Parathyroid adenoma (tissue), 2 donors: ENCODE data around the gene HJURP.

ENCODE experiments used
- H2AFZ ChIP-seq: fragments of 300-600 bp; sonication (generic); one replicate; pipeline ENCODE4 v1.7.0; 2017; ENCODE audit warnings: antibody characterized with exemption, mild to moderate bottlenecking
- H3K27ac ChIP-seq: fragments of 300-600 bp; sonication (generic); one replicate; pipeline ENCODE4 v1.7.0; 2017
- H3K27me3 ChIP-seq: fragments of 300-600 bp; sonication (generic); one replicate; pipeline ENCODE4 v1.7.0; 2017; ENCODE audit warnings: low read length; ENCODE audit not compliant: control insufficient read depth, insufficient read depth
- H3K36me3 ChIP-seq: fragments of 300-600 bp; sonication (generic); one replicate; pipeline ENCODE4 v1.7.0; 2017; ENCODE audit warnings: low read length; ENCODE audit not compliant: control insufficient read depth, insufficient read depth
- H3K4me1 ChIP-seq: fragments of 300-600 bp; sonication (generic); one replicate; pipeline ENCODE4 v1.7.0; 2017; ENCODE audit warnings: control low read depth
- H3K4me2 ChIP-seq: fragments of 300-600 bp; sonication (generic); one replicate; pipeline ENCODE4 v1.7.0; 2017; ENCODE audit warnings: low read length
- H3K4me3 ChIP-seq: fragments of 300-600 bp; sonication (generic); one replicate; pipeline ENCODE4 v1.7.0; 2017; ENCODE audit warnings: low read depth, low read length
- H3K79me2 ChIP-seq: fragments of 300-600 bp; sonication (generic); one replicate; pipeline ENCODE4 v1.7.0; 2017; ENCODE audit warnings: control low read depth
- H3K9ac ChIP-seq: fragments of 300-600 bp; sonication (generic); one replicate; pipeline ENCODE4 v1.7.0; 2017; ENCODE audit warnings: mild to moderate bottlenecking
- H3K9me3 ChIP-seq: fragments of 300-600 bp; sonication (generic); one replicate; pipeline ENCODE4 v1.7.0; 2017; ENCODE audit warnings: low read length; ENCODE audit not compliant: control insufficient read depth
- TF ChIP-seq, protein P1 (sequence below): fragments of 300-600 bp; sonication (generic); IDR thresholded peaks from one replicate; pipeline ENCODE4 v1.7.0; 2017; ENCODE audit warnings: antibody characterized with exemption, mild to moderate bottlenecking
- donor health status: primary hyperparathyroidism.

Gene HJURP

DNA sequence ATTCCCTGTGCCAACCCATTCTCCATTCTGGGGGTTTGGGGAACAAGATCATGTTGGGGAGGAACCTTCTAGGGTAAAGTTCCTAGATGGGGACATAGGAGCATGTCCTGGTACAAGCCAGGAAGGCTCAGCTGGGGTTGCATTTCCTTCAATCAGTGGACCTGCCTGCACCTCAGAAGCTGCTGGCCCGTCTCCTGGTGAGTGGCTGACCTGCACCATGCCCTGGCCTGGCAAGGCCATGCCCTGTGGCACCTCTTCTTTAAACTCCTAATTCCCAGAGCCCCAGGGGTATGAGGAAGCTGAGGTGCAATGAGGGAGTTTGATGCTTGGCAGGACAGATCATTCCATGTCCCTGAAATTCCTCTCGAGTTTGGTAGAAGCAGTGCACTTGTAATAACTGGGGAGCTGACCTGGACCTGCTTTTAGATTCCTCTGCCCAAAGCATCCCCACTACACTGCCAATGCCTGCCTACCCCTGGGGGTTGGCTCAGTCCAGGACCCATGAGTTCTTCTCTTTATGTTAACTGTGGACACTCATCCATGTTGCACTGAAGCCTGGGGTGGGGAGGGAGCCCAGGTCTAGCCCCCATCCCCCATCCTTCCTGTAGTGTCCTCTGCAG, 50.9 kb downstream of the HJURP start:
- no peaks in the 10 kb centered on the region for H3K36me3 ChIP-seq
- H3K9me3 ChIP-seq, result no peaks in the 10 kb centered on the region
- no peak overlapping the region for H2AFZ ChIP-seq
- TF ChIP-seq, protein P1, sequence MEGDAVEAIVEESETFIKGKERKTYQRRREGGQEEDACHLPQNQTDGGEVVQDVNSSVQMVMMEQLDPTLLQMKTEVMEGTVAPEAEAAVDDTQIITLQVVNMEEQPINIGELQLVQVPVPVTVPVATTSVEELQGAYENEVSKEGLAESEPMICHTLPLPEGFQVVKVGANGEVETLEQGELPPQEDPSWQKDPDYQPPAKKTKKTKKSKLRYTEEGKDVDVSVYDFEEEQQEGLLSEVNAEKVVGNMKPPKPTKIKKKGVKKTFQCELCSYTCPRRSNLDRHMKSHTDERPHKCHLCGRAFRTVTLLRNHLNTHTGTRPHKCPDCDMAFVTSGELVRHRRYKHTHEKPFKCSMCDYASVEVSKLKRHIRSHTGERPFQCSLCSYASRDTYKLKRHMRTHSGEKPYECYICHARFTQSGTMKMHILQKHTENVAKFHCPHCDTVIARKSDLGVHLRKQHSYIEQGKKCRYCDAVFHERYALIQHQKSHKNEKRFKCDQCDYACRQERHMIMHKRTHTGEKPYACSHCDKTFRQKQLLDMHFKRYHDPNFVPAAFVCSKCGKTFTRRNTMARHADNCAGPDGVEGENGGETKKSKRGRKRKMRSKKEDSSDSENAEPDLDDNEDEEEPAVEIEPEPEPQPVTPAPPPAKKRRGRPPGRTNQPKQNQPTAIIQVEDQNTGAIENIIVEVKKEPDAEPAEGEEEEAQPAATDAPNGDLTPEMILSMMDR, result no peak
- no peak overlapping the region for H3K4me2 ChIP-seq
- no peaks in the 10 kb centered on the region for H3K4me1 ChIP-seq
- H3K4me3 ChIP-seq, result no peak overlapping the region
- H3K9ac ChIP-seq, result no peak overlapping the region
- H3K27me3 ChIP-seq, result no peaks in the 10 kb centered on the region
- no peak overlapping the region for H3K27ac ChIP-seq
- no peaks in the 10 kb centered on the region for H3K79me2 ChIP-seq

- TF ChIP-seq, protein P1, result no peak
- H3K79me2 ChIP-seq, result no peaks in the 10 kb centered on the region
- no peak overlapping the region for H3K4me2 ChIP-seq
- H3K4me3 ChIP-seq, result no peak overlapping the region
- H2AFZ ChIP-seq, result no peak overlapping the region
- H3K36me3 ChIP-seq, result no peaks in the 10 kb centered on the region
- no peaks in the 10 kb centered on the region for H3K27me3 ChIP-seq
- H3K9ac ChIP-seq, result no peak overlapping the region
- H3K4me1 ChIP-seq, result no peaks in the 10 kb centered on the region
- H3K9me3 ChIP-seq, result no peaks in the 10 kb centered on the region
- no peak overlapping the region for H3K27ac ChIP-seq
Measured at GRCh38 chr2:233802132-233802815, 52.1 kb downstream of the HJURP start.

GRCh38 chr2:233801357-233802131, 52.8 kb downstream of the HJURP start:
- no peak overlapping the region for H2AFZ ChIP-seq
- no peak overlapping the region for H3K4me3 ChIP-seq
- no peaks in the 10 kb centered on the region for H3K27me3 ChIP-seq
- no peak overlapping the region for H3K4me2 ChIP-seq
- no peaks in the 10 kb centered on the region for H3K79me2 ChIP-seq
- H3K27ac ChIP-seq, result no peak overlapping the region
- H3K4me1 ChIP-seq, result no peaks in the 10 kb centered on the region
- H3K9ac ChIP-seq, result no peak overlapping the region
- H3K9me3 ChIP-seq, result no peaks in the 10 kb centered on the region
- no peaks in the 10 kb centered on the region for H3K36me3 ChIP-seq
- TF ChIP-seq, protein P1, result no peak

DNA sequence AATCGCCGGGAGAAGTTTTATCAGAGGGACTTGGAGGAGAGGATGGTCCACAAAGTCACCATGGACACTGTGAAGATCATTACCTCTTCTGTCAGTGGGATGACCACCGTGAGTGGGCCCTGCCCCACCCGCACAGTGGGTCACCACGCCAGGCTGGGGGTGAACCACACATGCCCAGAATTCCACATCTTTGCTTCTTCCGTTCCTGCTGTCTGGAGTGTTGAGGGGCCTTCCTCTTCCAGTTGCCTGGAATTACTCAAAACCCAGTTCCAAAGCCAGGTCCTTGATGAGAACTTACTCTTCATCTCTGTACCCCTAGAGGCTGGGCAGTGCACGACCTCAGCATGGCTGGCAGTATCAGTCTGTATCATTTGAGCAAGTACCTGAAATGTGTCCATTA, 54.1 kb downstream of the HJURP start:
- H3K9ac ChIP-seq, result no peak overlapping the region
- no peaks in the 10 kb centered on the region for H3K36me3 ChIP-seq

More for the DNA sequence above, 54.1 kb downstream of the HJURP start:
- no peaks in the 10 kb centered on the region for H3K27me3 ChIP-seq
- TF ChIP-seq, protein P1, result no peak
- no peaks in the 10 kb centered on the region for H3K9me3 ChIP-seq
- H2AFZ ChIP-seq, result no peak overlapping the region
- H3K27ac ChIP-seq, result no peak overlapping the region
- no peak overlapping the region for H3K4me3 ChIP-seq
- no peaks in the 10 kb centered on the region for H3K4me1 ChIP-seq
- no peaks in the 10 kb centered on the region for H3K79me2 ChIP-seq
- no peak overlapping the region for H3K4me2 ChIP-seq
